ENCODE data around the gene ARHGEF4.

Gene ARHGEF4

GRCh38 chr2:130819226-130819607, 17.5 kb upstream of the ARHGEF4 start:
- DNase-seq (ENCODE audit: low read depth) = no peak
- no peak overlapping the region for H3K4me3 ChIP-seq (ENCODE audit: low read depth, low read length)
- no peak for TF ChIP-seq CTCF (IDR thresholded peaks at IDR 0.05; ENCODE audit: insufficient read depth, low read depth, low read length, missing control alignments)

GRCh38 chr2:130819608-130820278, 17.0 kb upstream of the ARHGEF4 start:
- H3K4me3 ChIP-seq (ENCODE audit: low read depth, low read length) = no peak overlapping the region
- DNase-seq (ENCODE audit: low read depth) = no peak
- TF ChIP-seq CTCF (IDR thresholded peaks at IDR 0.05; ENCODE audit: insufficient read depth, low read depth, low read length, missing control alignments) = no peak

- no peak for DNase-seq (ENCODE audit: low read depth)
- no peak overlapping the region for H3K4me3 ChIP-seq (ENCODE audit: low read depth, low read length)
- no peak for TF ChIP-seq CTCF (IDR thresholded peaks at IDR 0.05; ENCODE audit: insufficient read depth, low read depth, low read length, missing control alignments)
Observed at GRCh38 chr2:130820279-130820861, 16.3 kb upstream of the ARHGEF4 start.

- no peak for TF ChIP-seq CTCF (IDR thresholded peaks at IDR 0.05; ENCODE audit: insufficient read depth, low read depth, low read length, missing control alignments)
- no peak overlapping the region for H3K4me3 ChIP-seq (ENCODE audit: low read depth, low read length)
- no peak for DNase-seq (ENCODE audit: low read depth)
Observed at GRCh38 chr2:130821867-130822266, 14.8 kb upstream of the ARHGEF4 start.

GRCh38 chr2:130822766-130823165, 13.9 kb upstream of the ARHGEF4 start:
- no peak for TF ChIP-seq CTCF (IDR thresholded peaks at IDR 0.05; ENCODE audit: insufficient read depth, low read depth, low read length, missing control alignments)
- no peak for DNase-seq (ENCODE audit: low read depth)
- no peak overlapping the region for H3K4me3 ChIP-seq (ENCODE audit: low read depth, low read length)

- TF ChIP-seq CTCF (IDR thresholded peaks at IDR 0.05; ENCODE audit: insufficient read depth, low read depth, low read length, missing control alignments) = no peak
- DNase-seq (ENCODE audit: low read depth) = no peak
- no peak overlapping the region for H3K4me3 ChIP-seq (ENCODE audit: low read depth, low read length)
Observed at GRCh38 chr2:130823171-130823885, 13.4 kb upstream of the ARHGEF4 start.
